GM23338 (cell line): Measurements from ENCODE around the gene ASXL2. TPM values are rescaled to one million over a fixed set of nuclear protein-coding genes. Genes with fewer than 3 reads are reported as not detected.

Experiments used
- ATAC-seq: fragments of 200-7000 bp; cut with Tn5 transposase; 3 replicates; pipeline ENCODE4 v1.9.1; 2020
- DNase-seq: peaks from one replicate; pipeline ENCODE4 v3.0.0-alpha.2; 2015; ENCODE audit warnings: low spot score
- H2AFZ ChIP-seq: fragments of 200-600 bp; sonication (generic); 2 replicates; pipeline ENCODE4 v1.8.0; 2016; ENCODE audit warnings: antibody characterized with exemption, mild to moderate bottlenecking, moderate library complexity
- H3F3A ChIP-seq: fragments of 200-600 bp; sonication (generic); replicated peaks from 2 replicates; pipeline ENCODE4 v1.8.0; 2017; ENCODE audit warnings: antibody characterized with exemption, mixed run types, low read depth
- H3K27ac ChIP-seq: fragments of 200-600 bp; sonication (generic); 2 replicates; pipeline ENCODE4 v1.6.1; 2016; ENCODE audit warnings: low read depth
- H3K27me3 ChIP-seq: fragments of 200-600 bp; sonication (generic); 2 replicates; pipeline ENCODE4 v1.8.0; 2016; ENCODE audit warnings: mild to moderate bottlenecking, mixed run types, moderate library complexity; ENCODE audit not compliant: insufficient read depth
- H3K36me3 ChIP-seq: fragments of 200-600 bp; sonication (generic); 2 replicates; pipeline ENCODE4 v1.8.0; 2016; ENCODE audit warnings: mild to moderate bottlenecking; ENCODE audit not compliant: insufficient read depth
- H3K4me1 ChIP-seq: fragments of 200-600 bp; sonication (generic); 2 replicates; pipeline ENCODE4 v1.8.0; 2016; ENCODE audit warnings: mild to moderate bottlenecking, moderate library complexity; ENCODE audit not compliant: insufficient read depth
- H3K4me2 ChIP-seq: fragments of 200-600 bp; sonication (generic); 2 replicates; pipeline ENCODE4 v1.7.1; 2017; ENCODE audit warnings: mixed run types
- H3K4me3 ChIP-seq: fragments of 200-600 bp; sonication (generic); 2 replicates; pipeline ENCODE4 v1.6.1; 2016; ENCODE audit warnings: mixed run types
- H3K79me2 ChIP-seq: fragments of 200-600 bp; sonication (generic); replicated peaks from 2 replicates; pipeline ENCODE4 v1.8.0; 2017; ENCODE audit warnings: mild to moderate bottlenecking; ENCODE audit not compliant: insufficient read depth
- H3K9me2 ChIP-seq: fragments of 200-600 bp; sonication (generic); 2 replicates; pipeline ENCODE4 v1.8.0; 2017; ENCODE audit not compliant: insufficient read depth
- H4K20me1 ChIP-seq: fragments of 200-600 bp; sonication (generic); replicated peaks from 2 replicates; pipeline ENCODE4 v1.8.0; 2017; ENCODE audit warnings: mild to moderate bottlenecking; ENCODE audit not compliant: insufficient read depth
- H3K27ac Mint-ChIP-seq: 2 replicates; pipeline ENCODE4 v1.8.0; 2020; ENCODE audit warnings: inconsistent platforms, mild to moderate bottlenecking, moderate library complexity, mixed read lengths
- H3K27me3 Mint-ChIP-seq: 3 replicates; pipeline ENCODE4 v1.8.0; 2022; ENCODE audit warnings: low read depth, mild to moderate bottlenecking, moderate library complexity, mixed read lengths, inconsistent platforms; ENCODE audit not compliant: insufficient read depth, poor library complexity
- H3K36me3 Mint-ChIP-seq: 3 replicates; pipeline ENCODE4 v1.8.0; 2021; ENCODE audit warnings: low read depth, mild to moderate bottlenecking, inconsistent platforms, moderate library complexity, mixed read lengths
- H3K4me1 Mint-ChIP-seq: 3 replicates; pipeline ENCODE4 v1.8.0; 2020; ENCODE audit warnings: mild to moderate bottlenecking, inconsistent platforms, mixed read lengths
- H3K4me3 Mint-ChIP-seq: 3 replicates; pipeline ENCODE4 v1.8.0; 2021; ENCODE audit warnings: moderate library complexity, mild to moderate bottlenecking, inconsistent platforms, mixed read lengths
- H3K9me3 Mint-ChIP-seq: 3 replicates; pipeline ENCODE4 v1.8.0; 2020; ENCODE audit warnings: moderate library complexity, mild to moderate bottlenecking, inconsistent platforms, mixed read lengths
- CREB1 ChIP-seq: fragments of 250-450 bp; sonication (Bioruptor Pico); IDR thresholded peaks from 2 replicates; pipeline ENCODE4 v1.5.0; 2020; ENCODE audit warnings: low read depth, mild to moderate bottlenecking, moderate library complexity
- CTCF ChIP-seq, 2 experiments: fragments of 200-600 bp in 1 of 2; sonication (generic) in 1 of 2; conservative IDR thresholded peaks; 2 replicates each; pipeline versions ENCODE4 v1.5.1 to v1.6.1; 2016 to 2017; ENCODE audit warnings: antibody characterized with exemption in 2 of 2, low read depth in 2 of 2, mild to moderate bottlenecking in 2 of 2, moderate library complexity in 1 of 2
- ETS1 ChIP-seq: IDR thresholded peaks from 2 replicates; pipeline ENCODE4 v1.6.1; 2016; ENCODE audit warnings: antibody characterized with exemption
- EZH2 ChIP-seq: fragments of 200-600 bp; sonication (generic); IDR thresholded peaks from one replicate; pipeline ENCODE4 v1.8.0; 2017; ENCODE audit warnings: antibody characterized with exemption, mild to moderate bottlenecking, low read depth; ENCODE audit not compliant: unreplicated experiment
- EZH2phosphoT487 ChIP-seq: fragments of 200-600 bp; sonication (generic); IDR thresholded peaks from one replicate; pipeline ENCODE4 v1.8.1; 2018; ENCODE audit warnings: antibody characterized with exemption; ENCODE audit not compliant: unreplicated experiment
- JUNB ChIP-seq: IDR thresholded peaks from one replicate; pipeline ENCODE4 v1.6.1; 2016; ENCODE audit warnings: antibody characterized with exemption; ENCODE audit not compliant: unreplicated experiment
- NANOG ChIP-seq: IDR thresholded peaks from 2 replicates; pipeline ENCODE4 v1.6.1; 2016; ENCODE audit warnings: antibody characterized with exemption, borderline replicate concordance
- POLR2AphosphoS5 ChIP-seq: IDR thresholded peaks from 2 replicates; pipeline ENCODE4 v1.6.1; 2016; ENCODE audit warnings: antibody characterized with exemption, low read depth
- REST ChIP-seq: IDR thresholded peaks from one replicate; pipeline ENCODE4 v1.6.1; 2018; ENCODE audit warnings: antibody characterized with exemption; ENCODE audit not compliant: unreplicated experiment
- STAT1 ChIP-seq: IDR thresholded peaks from one replicate; pipeline ENCODE4 v1.6.1; 2016; ENCODE audit warnings: antibody characterized with exemption; ENCODE audit not compliant: unreplicated experiment
- ZNF114 ChIP-seq: fragments of 250-450 bp; sonication (Bioruptor Pico); IDR thresholded peaks from 2 replicates; pipeline ENCODE4 v1.5.0; 2020; ENCODE audit warnings: mild to moderate bottlenecking, moderate library complexity
- ZNF331 ChIP-seq: fragments of 250-450 bp; sonication (Bioruptor Pico); IDR thresholded peaks from 2 replicates; pipeline ENCODE4 v1.5.0; 2020; ENCODE audit warnings: low read depth, mild to moderate bottlenecking, moderate library complexity
- ZNF462 ChIP-seq: fragments of 250-450 bp; sonication (Bioruptor Pico); IDR thresholded peaks from 2 replicates; pipeline ENCODE4 v1.5.0; 2020; ENCODE audit warnings: mild to moderate bottlenecking, moderate library complexity
- polyA plus RNA-seq: library from polyadenylated mRNA; unstranded; fragments of >200 nt; fragmentation: Nextera tagmentation; extraction: Ambion mirVana; gene quantifications from 2 replicates; pipeline ENCODE4 v1.2.1, GENCODE V29; 2016
- total RNA-seq: library from RNA; depleted of rRNA; stranded (reverse); fragments of >200 nt; shearing (Covaris generic); gene quantifications from 2 replicates; pipeline ENCODE4 v1.2.3, GENCODE V29; 2014

The ASXL2 gene
- total and polyA plus RNA-seq, 2 experiments from 2014 or later, result 7.0 to 21.8 TPM

- Histone ChIP-seq H4K20me1 (peaks cover 3% of the 10 kb centered on the region; the same call in 1 of the 2 replicates), H3K27me3 (no peaks in the 10 kb centered on the region), H3K27ac (no peak overlapping the region), H3K36me3 (peaks cover 9% of the 10 kb centered on the region), H3K4me1 (no peaks in the 10 kb centered on the region), H2AFZ (no peak overlapping the region), H3K9me2 (no peaks in the 10 kb centered on the region), H3F3A (no peaks in the 10 kb centered on the region), H3K79me2 (peaks cover 3% of the 10 kb centered on the region; the same call in 1 of the 2 replicates), H3K4me2 (no peak overlapping the region), H3K4me3 (no peak overlapping the region)
- H3K4me3 Mint-ChIP-seq, result no peak overlapping the region
- DNase-seq (no peak), ATAC-seq (no peak)
- peaks cover 37% of the 10 kb centered on the region for H3K36me3 Mint-ChIP-seq
- no peak overlapping the region for H3K27ac Mint-ChIP-seq
- TF ChIP-seq CTCF (conservative IDR thresholded peaks at IDR 0.05; ENCODE audit: low read depth in 2 of 2) (no peak), ETS1 (no peak), POLR2AphosphoS5 (no peak), NANOG (no peak), EZH2 (no peak), REST (no peak), ZNF114 (CRISPR knock-in tag) (no peak), ZNF331 (no peak), ZNF462 (CRISPR knock-in tag) (no peak), CREB1 (no peak), STAT1 (no peak), JUNB (no peak), EZH2phosphoT487 (no peak)
- no peaks in the 10 kb centered on the region for H3K9me3 Mint-ChIP-seq
- H3K4me1 Mint-ChIP-seq, result peaks cover 3% of the 10 kb centered on the region; the same call in 1 of the 3 replicates
- H3K27me3 Mint-ChIP-seq, result peaks cover 2% of the 10 kb centered on the region
Measured at GRCh38 chr2:25804338-25804737, 73.9 kb downstream of the ASXL2 start.
